HUES48 (cell line): ENCODE measurements around the gene HCRTR1.

ENCODE experiments used
- H3K27ac ChIP-seq: one replicate; pipeline ENCODE4 v1.7.0; 2013; ENCODE audit warnings: low read depth, low read length, inconsistent platforms
- H3K27me3 ChIP-seq: 2 replicates; pipeline ENCODE4 v1.6.1; 2013; ENCODE audit warnings: mild to moderate bottlenecking, low read length; ENCODE audit not compliant: control insufficient read depth, insufficient read depth
- H3K36me3 ChIP-seq: 2 replicates; pipeline ENCODE4 v1.6.1; 2013; ENCODE audit warnings: low read length; ENCODE audit not compliant: control insufficient read depth, insufficient read depth
- H3K4me1 ChIP-seq: 2 replicates; pipeline ENCODE4 v1.6.1; 2013; ENCODE audit warnings: mild to moderate bottlenecking, low read length; ENCODE audit not compliant: control insufficient read depth, insufficient read depth
- H3K4me3 ChIP-seq: 2 replicates; pipeline ENCODE4 v1.5.1; 2013; ENCODE audit warnings: mild to moderate bottlenecking, low read depth, low read length
- H3K9ac ChIP-seq: 2 replicates; pipeline ENCODE4 v1.6.1; 2013; ENCODE audit warnings: mild to moderate bottlenecking, low read depth, low read length, moderate library complexity
- H3K9me3 ChIP-seq: 2 replicates; pipeline ENCODE4 v1.6.1; 2013; ENCODE audit warnings: low read length; ENCODE audit not compliant: control insufficient read depth, insufficient read depth

Gene HCRTR1

DNA sequence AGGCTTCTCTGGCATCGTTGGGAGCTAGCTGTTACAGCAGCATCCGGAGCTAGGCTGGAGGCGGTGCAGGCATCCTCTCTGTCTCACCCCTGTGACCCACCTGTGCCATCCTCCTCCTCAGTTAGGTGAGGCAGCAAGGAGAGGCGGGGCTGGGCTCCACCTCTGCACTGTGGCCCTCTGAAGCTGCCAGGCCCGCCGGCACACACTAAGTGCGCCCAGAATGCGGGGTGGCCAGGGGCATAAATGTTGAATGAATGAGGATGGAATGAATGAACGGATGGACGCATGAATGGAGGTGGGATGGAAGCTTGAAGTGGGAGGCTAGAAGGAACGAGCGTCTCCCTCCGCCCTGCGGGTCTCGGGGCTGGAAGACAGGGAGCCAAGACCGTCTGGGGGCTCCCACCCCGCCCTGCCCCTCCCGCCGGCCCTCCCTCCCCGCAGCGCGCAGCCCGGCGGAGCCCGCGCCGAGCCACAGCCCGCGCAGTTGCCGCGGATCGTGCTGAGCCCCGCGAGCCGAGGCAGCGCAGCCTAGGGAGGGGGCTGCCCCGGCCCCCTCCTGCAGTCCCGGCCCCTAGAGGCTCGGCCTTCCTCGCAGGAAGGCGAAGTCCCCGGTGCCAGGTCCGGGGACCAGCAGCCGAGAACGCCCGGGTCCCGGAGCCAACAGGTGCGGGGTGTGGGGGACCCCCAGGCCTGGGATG is at the start of gene HCRTR1:
Gene HCRTR1, plus strand, starts transcription at position 472 of the 698 bp plus-strand sequence. CDS start 1,504 bp downstream, outside the sequence.
- Histone ChIP-seq H3K27ac (no peak within 1 kb of the TSS), H3K36me3 (no peaks in the 10 kb centered on the region), H3K4me3 (peak within 1 kb of the TSS; percentile 76), H3K27me3 (peaks cover 31% of the 10 kb centered on the region), H3K9me3 (no peaks in the 10 kb centered on the region), H3K4me1 (peaks cover 8% of the 10 kb centered on the region; the same call in 1 of the 2 replicates), H3K9ac (no peak within 1 kb of the TSS)

DNA sequence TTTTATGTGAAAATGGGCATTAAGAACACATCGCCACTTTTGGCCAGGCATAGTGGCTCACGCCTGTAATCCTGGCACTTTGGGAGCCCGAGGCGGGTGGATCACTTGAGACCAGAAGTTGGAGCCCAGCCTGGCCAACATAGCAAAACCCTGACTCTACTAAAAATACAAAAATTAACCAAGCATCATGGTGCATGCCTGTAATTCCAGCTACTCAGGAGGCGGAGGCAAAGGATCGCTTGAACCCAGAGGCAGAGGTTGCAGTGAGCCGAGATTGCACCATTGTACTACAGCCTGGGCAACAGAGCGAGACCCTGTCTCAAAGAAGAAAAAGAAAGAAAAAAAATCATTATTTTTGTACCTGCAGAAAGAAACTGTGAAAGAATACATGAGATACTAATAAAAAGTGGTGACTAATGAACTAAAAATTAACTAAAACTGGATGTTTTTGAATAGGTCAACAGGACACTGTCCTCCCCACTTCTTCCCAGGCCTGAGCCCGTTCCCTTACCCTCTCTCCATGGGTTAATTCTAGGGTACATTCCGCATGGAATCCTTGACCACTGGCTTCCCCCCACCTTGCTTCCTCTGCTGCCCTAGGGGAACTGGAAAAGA is 49.4 kb upstream of the HCRTR1 start:
- H3K9ac ChIP-seq: no peak overlapping the region
- H3K9me3 ChIP-seq: no peaks in the 10 kb centered on the region
- no peak overlapping the region for H3K4me3 ChIP-seq
- peaks cover 6% of the 10 kb centered on the region for H3K4me1 ChIP-seq
- no peaks in the 10 kb centered on the region for H3K27me3 ChIP-seq
- H3K36me3 ChIP-seq: no peaks in the 10 kb centered on the region
- no peak overlapping the region for H3K27ac ChIP-seq

DNA sequence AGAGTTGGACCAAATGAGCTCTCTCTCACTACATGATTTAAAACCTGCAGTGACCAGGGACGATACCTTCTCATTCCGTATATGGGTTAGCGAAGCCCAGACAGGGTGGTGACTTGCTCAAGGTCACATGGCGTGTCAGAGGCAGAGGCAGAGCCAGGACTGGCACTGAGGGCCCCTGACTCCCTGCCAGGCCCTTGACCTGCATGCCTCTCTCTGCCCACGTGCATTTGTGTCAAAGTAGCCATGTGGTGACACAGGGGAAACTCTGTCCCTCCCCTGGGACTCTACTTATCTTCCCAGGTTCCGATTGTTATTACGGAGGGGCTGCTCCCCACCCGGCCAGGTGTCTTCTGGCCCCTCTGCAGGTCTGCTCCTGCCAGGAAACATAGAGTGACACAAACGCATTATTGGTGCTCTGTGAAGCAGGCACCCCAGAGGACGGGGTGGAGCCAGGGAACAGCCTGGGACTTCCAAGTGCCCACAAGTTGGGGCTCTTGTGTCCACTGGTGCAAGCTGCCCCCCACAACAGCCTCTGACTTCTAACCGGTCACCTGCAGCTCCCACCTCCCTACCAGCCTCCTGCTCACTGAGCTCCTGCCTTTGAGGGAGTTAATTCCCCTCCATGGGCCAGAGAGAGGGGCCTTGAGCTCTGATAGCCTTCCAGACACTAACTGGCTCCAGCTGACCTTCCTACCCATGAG is 48.4 kb upstream of the HCRTR1 start:
- H3K36me3 ChIP-seq: no peaks in the 10 kb centered on the region
- no peak overlapping the region for H3K4me3 ChIP-seq
- no peak overlapping the region for H3K9ac ChIP-seq
- no peaks in the 10 kb centered on the region for H3K27me3 ChIP-seq
- H3K9me3 ChIP-seq: no peaks in the 10 kb centered on the region
- peaks cover 6% of the 10 kb centered on the region for H3K4me1 ChIP-seq
- H3K27ac ChIP-seq: no peak overlapping the region

- H3K4me3 ChIP-seq: no peak overlapping the region
- H3K9ac ChIP-seq: no peak overlapping the region
- H3K27me3 ChIP-seq: no peaks in the 10 kb centered on the region
- H3K9me3 ChIP-seq: no peaks in the 10 kb centered on the region
- no peaks in the 10 kb centered on the region for H3K36me3 ChIP-seq
- no peak overlapping the region for H3K27ac ChIP-seq
- H3K4me1 ChIP-seq: 0 out of 2 replicates have a peak, but pooled peaks cover under 1% of the 10 kb centered on the region
Observed at GRCh38 chr1:31569596-31570173, 47.8 kb upstream of the HCRTR1 start.

DNA sequence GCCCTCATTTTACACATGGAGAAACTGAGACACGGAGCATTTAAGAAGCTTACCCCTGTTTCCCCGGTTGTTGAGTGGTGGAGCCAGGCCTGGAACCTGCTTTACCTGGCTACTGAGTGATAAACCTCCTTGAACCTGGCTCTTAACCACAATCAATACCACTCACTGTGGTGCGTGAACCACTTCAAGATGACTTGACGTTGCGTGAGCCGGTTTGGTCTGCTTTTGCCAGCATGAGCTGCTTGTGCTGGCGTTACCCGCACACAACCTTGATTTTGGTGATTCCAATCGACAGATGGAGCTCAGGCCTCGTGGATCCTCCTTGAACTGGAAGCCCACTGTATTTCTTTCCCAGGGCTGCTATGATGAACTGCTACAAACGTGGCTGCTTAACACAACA is 47.3 kb upstream of the HCRTR1 start:
- no peaks in the 10 kb centered on the region for H3K27me3 ChIP-seq
- no peak overlapping the region for H3K9ac ChIP-seq
- H3K36me3 ChIP-seq: no peaks in the 10 kb centered on the region
- no peak overlapping the region for H3K4me3 ChIP-seq
- peaks cover under 1% of the 10 kb centered on the region; the same call in 1 of the 2 replicates for H3K4me1 ChIP-seq
- no peaks in the 10 kb centered on the region for H3K9me3 ChIP-seq
- H3K27ac ChIP-seq: no peak overlapping the region

GRCh38 chr1:31570906-31571305 is 46.6 kb upstream of the HCRTR1 start:
- Histone ChIP-seq H3K27ac (no peak overlapping the region), H3K4me3 (no peak overlapping the region), H3K9me3 (no peaks in the 10 kb centered on the region), H3K36me3 (no peaks in the 10 kb centered on the region), H3K9ac (no peak overlapping the region), H3K4me1 (peaks cover 7% of the 10 kb centered on the region), H3K27me3 (no peaks in the 10 kb centered on the region)

- no peak overlapping the region for H3K27ac ChIP-seq
- H3K27me3 ChIP-seq: no peaks in the 10 kb centered on the region
- H3K9ac ChIP-seq: no peak overlapping the region
- H3K36me3 ChIP-seq: no peaks in the 10 kb centered on the region
- H3K9me3 ChIP-seq: no peaks in the 10 kb centered on the region
- no peak overlapping the region for H3K4me3 ChIP-seq
- peaks cover 12% of the 10 kb centered on the region for H3K4me1 ChIP-seq
Observed at GRCh38 chr1:31571340-31572295, 45.9 kb upstream of the HCRTR1 start.

DNA sequence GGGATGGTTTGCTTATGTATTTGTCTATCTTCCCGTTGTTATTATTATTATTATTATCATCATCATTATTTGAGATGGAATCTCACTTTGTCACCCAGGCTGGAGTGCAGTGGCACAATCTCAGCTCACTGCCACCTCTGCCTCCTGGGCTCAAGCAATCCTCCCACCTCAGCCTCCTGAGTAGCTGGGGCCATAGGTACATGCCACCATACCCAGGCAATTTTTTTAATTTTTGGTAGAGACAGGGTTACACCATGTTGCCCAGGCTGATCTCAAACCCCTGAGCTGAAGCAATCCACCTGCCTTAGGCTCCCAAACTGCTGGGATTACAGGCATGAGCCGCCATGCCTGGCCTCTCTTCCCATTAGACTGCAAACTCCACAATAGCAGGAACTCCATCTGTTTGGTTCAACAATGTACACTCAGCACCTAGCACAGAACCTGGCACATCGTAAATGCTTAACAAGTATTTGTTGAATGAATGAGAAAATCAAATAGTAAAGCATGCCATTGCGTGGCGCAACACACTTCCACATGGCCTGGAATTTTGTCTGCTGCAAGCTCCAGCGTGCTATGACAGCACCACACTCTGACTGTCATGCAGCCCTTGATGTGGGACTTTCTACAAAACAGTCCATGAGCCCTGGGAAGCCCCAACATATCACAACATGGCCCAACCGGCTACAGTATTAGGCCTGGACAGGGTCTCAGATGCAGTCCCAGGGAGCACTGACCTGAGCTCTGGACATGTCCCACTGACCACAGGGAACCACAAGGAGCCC is 45.0 kb upstream of the HCRTR1 start:
- Histone ChIP-seq H3K27ac (no peak overlapping the region), H3K27me3 (no peaks in the 10 kb centered on the region), H3K36me3 (no peaks in the 10 kb centered on the region), H3K4me1 (peaks cover 20% of the 10 kb centered on the region), H3K9ac (no peak overlapping the region), H3K4me3 (no peak overlapping the region), H3K9me3 (no peaks in the 10 kb centered on the region)

GRCh38 chr1:31573261-31573660 is 44.2 kb upstream of the HCRTR1 start:
- Histone ChIP-seq H3K4me1 (peaks cover 23% of the 10 kb centered on the region), H3K27me3 (no peaks in the 10 kb centered on the region), H3K9ac (no peak overlapping the region), H3K36me3 (no peaks in the 10 kb centered on the region), H3K4me3 (no peak overlapping the region), H3K9me3 (no peaks in the 10 kb centered on the region), H3K27ac (no peak overlapping the region)
